ENCODE measurements around the gene PAPOLG. TPM values are rescaled to one million over a fixed set of nuclear protein-coding genes. Genes with fewer than 3 reads are reported as not detected.
A peak's percentile ranks its signal among the peaks of the same experiment; 100 is the strongest.
"Not testable (repeated sequence)": the region's sequence is repeated elsewhere in the genome, so short reads cannot be mapped to it uniquely, and the experiment has no call there.

PAPOLG gene
- total RNA-seq, 2 experiments from 2014 or later, result 12.5 to 14.6 TPM

GRCh38 chr2:60826111-60826510 is 70.0 kb downstream of the PAPOLG start:
- Mint-ChIP-seq H3K27me3 (no peaks in the 10 kb centered on the region), H3K27ac (no peak overlapping the region)
- DNase-seq, result no peak

GRCh38 chr2:60826860-60827259 is 70.8 kb downstream of the PAPOLG start:
- not testable (repeated sequence) for H3K9me3 Mint-ChIP-seq, H3K36me3 Mint-ChIP-seq, H3K27ac Mint-ChIP-seq, H3K27me3 Mint-ChIP-seq, H3K4me3 Mint-ChIP-seq, DNase-seq
- H3K4me1 Mint-ChIP-seq, result peaks cover 18% of the 10 kb centered on the region

More at GRCh38 chr2:60826111-60826510, 70.0 kb downstream of the PAPOLG start:
- Mint-ChIP-seq H3K9me3 (no peaks in the 10 kb centered on the region), H3K36me3 (peaks cover 2% of the 10 kb centered on the region), H3K4me1 (peaks cover 25% of the 10 kb centered on the region), H3K4me3 (no peak overlapping the region)

- Mint-ChIP-seq H3K4me1 (peaks cover 19% of the 10 kb centered on the region), H3K36me3 (no peaks in the 10 kb centered on the region), H3K27ac (no peak overlapping the region), H3K4me3 (no peak overlapping the region), H3K9me3 (no peaks in the 10 kb centered on the region), H3K27me3 (no peaks in the 10 kb centered on the region)
- no peak for DNase-seq
These were observed 71.3 kb downstream of the PAPOLG start for GRCh38 chr2:60827369-60827768.

- no peak overlapping the region for H3K4me3 Mint-ChIP-seq
- peaks cover 3% of the 10 kb centered on the region for H3K27me3 Mint-ChIP-seq
- H3K36me3 Mint-ChIP-seq, result peaks cover 2% of the 10 kb centered on the region
- no peak for DNase-seq
- no peaks in the 10 kb centered on the region for H3K9me3 Mint-ChIP-seq
- no peak overlapping the region for H3K27ac Mint-ChIP-seq
- peaks cover 36% of the 10 kb centered on the region for H3K4me1 Mint-ChIP-seq
These were observed 74.9 kb downstream of the PAPOLG start for GRCh38 chr2:60830991-60831390.

- no peak overlapping the region for H3K27ac Mint-ChIP-seq
- DNase-seq, result no peak
- peaks cover 3% of the 10 kb centered on the region for H3K27me3 Mint-ChIP-seq
- H3K36me3 Mint-ChIP-seq, result peaks cover 2% of the 10 kb centered on the region
- H3K4me3 Mint-ChIP-seq, result no peak overlapping the region
- H3K9me3 Mint-ChIP-seq, result no peaks in the 10 kb centered on the region
- peaks cover 34% of the 10 kb centered on the region for H3K4me1 Mint-ChIP-seq
These were observed 75.9 kb downstream of the PAPOLG start for GRCh38 chr2:60831921-60832320.

GRCh38 chr2:60832621-60833020 is 76.6 kb downstream of the PAPOLG start:
- no peak overlapping the region for H3K4me3 Mint-ChIP-seq
- H3K9me3 Mint-ChIP-seq, result no peaks in the 10 kb centered on the region
- H3K36me3 Mint-ChIP-seq, result peaks cover 2% of the 10 kb centered on the region
- peaks cover 3% of the 10 kb centered on the region for H3K27me3 Mint-ChIP-seq
- no peak overlapping the region for H3K27ac Mint-ChIP-seq
- H3K4me1 Mint-ChIP-seq, result peaks cover 30% of the 10 kb centered on the region
- DNase-seq, result no peak

- Mint-ChIP-seq H3K4me1 (peaks cover 33% of the 10 kb centered on the region), H3K27me3 (peaks cover 3% of the 10 kb centered on the region), H3K27ac (peak overlapping the region; percentile 5), H3K9me3 (no peaks in the 10 kb centered on the region), H3K4me3 (no peak overlapping the region), H3K36me3 (peaks cover 2% of the 10 kb centered on the region)
- no peak for DNase-seq
These were observed 78.2 kb downstream of the PAPOLG start for GRCh38 chr2:60834270-60834717.

GRCh38 chr2:60836491-60836890 is 80.4 kb downstream of the PAPOLG start:
- Mint-ChIP-seq H3K36me3 (peaks cover 4% of the 10 kb centered on the region), H3K9me3 (no peaks in the 10 kb centered on the region), H3K27ac (no peak overlapping the region), H3K27me3 (peaks cover 3% of the 10 kb centered on the region), H3K4me1 (peaks cover 47% of the 10 kb centered on the region), H3K4me3 (no peak overlapping the region)
- no peak for DNase-seq

GRCh38 chr2:60837123-60837522 is 81.1 kb downstream of the PAPOLG start:
- Mint-ChIP-seq H3K36me3 (peaks cover 4% of the 10 kb centered on the region), H3K9me3 (no peaks in the 10 kb centered on the region), H3K27ac (no peak overlapping the region), H3K27me3 (peaks cover 3% of the 10 kb centered on the region), H3K4me3 (no peak overlapping the region), H3K4me1 (peaks cover 47% of the 10 kb centered on the region)
- DNase-seq, result no peak

GRCh38 chr2:60838481-60838880 is 82.4 kb downstream of the PAPOLG start:
- peaks cover 3% of the 10 kb centered on the region for H3K27me3 Mint-ChIP-seq
- no peak for DNase-seq
- no peak overlapping the region for H3K4me3 Mint-ChIP-seq
- peaks cover 39% of the 10 kb centered on the region for H3K4me1 Mint-ChIP-seq
- peaks cover 4% of the 10 kb centered on the region for H3K36me3 Mint-ChIP-seq
- H3K27ac Mint-ChIP-seq, result no peak overlapping the region
- no peaks in the 10 kb centered on the region for H3K9me3 Mint-ChIP-seq

- DNase-seq, result no peak
- Mint-ChIP-seq H3K27me3 (peaks cover 3% of the 10 kb centered on the region), H3K4me1 (peaks cover 42% of the 10 kb centered on the region), H3K36me3 (peaks cover 4% of the 10 kb centered on the region), H3K4me3 (no peak overlapping the region), H3K27ac (no peak overlapping the region), H3K9me3 (no peaks in the 10 kb centered on the region)
These were observed 83.2 kb downstream of the PAPOLG start for GRCh38 chr2:60839126-60839813.

- H3K4me3 Mint-ChIP-seq, result peak overlapping the region; percentile 16
- H3K27me3 Mint-ChIP-seq, result no peaks in the 10 kb centered on the region
- no peaks in the 10 kb centered on the region for H3K9me3 Mint-ChIP-seq
- no peak for DNase-seq
- peaks cover 4% of the 10 kb centered on the region for H3K36me3 Mint-ChIP-seq
- H3K27ac Mint-ChIP-seq, result no peak overlapping the region
- peaks cover 38% of the 10 kb centered on the region for H3K4me1 Mint-ChIP-seq
These were observed 84.8 kb downstream of the PAPOLG start for GRCh38 chr2:60840880-60841279.

GRCh38 chr2:60843006-60843405 is 86.9 kb downstream of the PAPOLG start:
- Mint-ChIP-seq H3K27ac (no peak overlapping the region), H3K27me3 (no peaks in the 10 kb centered on the region), H3K4me3 (no peak overlapping the region), H3K36me3 (peaks cover 4% of the 10 kb centered on the region), H3K9me3 (no peaks in the 10 kb centered on the region), H3K4me1 (peaks cover 30% of the 10 kb centered on the region)
- DNase-seq, result no peak

GRCh38 chr2:60844105-60844504 is 88.0 kb downstream of the PAPOLG start:
- Mint-ChIP-seq H3K4me3 (no peak overlapping the region), H3K9me3 (no peaks in the 10 kb centered on the region), H3K36me3 (peaks cover 4% of the 10 kb centered on the region), H3K4me1 (peaks cover 29% of the 10 kb centered on the region), H3K27ac (peak overlapping the region; percentile 65), H3K27me3 (no peaks in the 10 kb centered on the region)
- DNase-seq, result peak; percentile 20

- no peaks in the 10 kb centered on the region for H3K9me3 Mint-ChIP-seq
- no peak overlapping the region for H3K27ac Mint-ChIP-seq
- DNase-seq, result no peak
- H3K36me3 Mint-ChIP-seq, result peaks cover 3% of the 10 kb centered on the region
- no peak overlapping the region for H3K4me3 Mint-ChIP-seq
- no peaks in the 10 kb centered on the region for H3K27me3 Mint-ChIP-seq
- H3K4me1 Mint-ChIP-seq, result peaks cover 10% of the 10 kb centered on the region
These were observed 91.8 kb downstream of the PAPOLG start for GRCh38 chr2:60847854-60848253.
